Adrenal gland (tissue), 12 donors: ENCODE results near the gene GLIPR1L2. TPM values are rescaled to one million over a fixed set of nuclear protein-coding genes. Genes with fewer than 3 reads are reported as not detected.
"Not testable (repeated sequence)": the region's sequence is repeated elsewhere in the genome, so short reads cannot be mapped to it uniquely, and the experiment has no call there.

Experiments used
- DNase-seq, 7 donors: peaks; one replicate each; pipeline ENCODE4 v3.0.0-alpha.2; 2019 to 2020
- H3K27ac ChIP-seq, 5 donors: fragments of 200-600 bp; sonication (generic) in 4 of 5; 1 replicate in 3 of 5; 2 replicates in 2 of 5; pipeline versions ENCODE4 v1.5.1 to v1.8.0; 2016 to 2020; ENCODE audit warnings: mild to moderate bottlenecking in 1 of 5
- H3K27me3 ChIP-seq: fragments of 200-600 bp; 2 replicates; pipeline ENCODE4 v1.8.0; 2021
- H3K36me3 ChIP-seq, 2 donors: fragments of 200-600 bp; replicated peaks in 1 of 2; 1 replicate in 1 of 2; 2 replicates in 1 of 2; pipeline versions ENCODE4 v1.5.1 to v1.8.0; 2018 to 2022
- H3K4me1 ChIP-seq, 2 donors: fragments of 200-600 bp; replicated peaks in 1 of 2; 1 replicate in 1 of 2; 2 replicates in 1 of 2; pipeline versions ENCODE4 v1.5.1 to v1.8.0; 2018 to 2021
- H3K4me3 ChIP-seq, 4 donors: fragments of 200-600 bp; sonication (generic) in 3 of 4; one replicate each; pipeline ENCODE4 v1.5.1; 2016 to 2018
- H3K9me3 ChIP-seq, 3 donors: fragments of 200-600 bp; sonication (generic) in 1 of 3; replicated peaks in 1 of 3; 1 replicate in 2 of 3; 2 replicates in 1 of 3; pipeline versions ENCODE4 v1.5.1 to v1.8.0; 2016 to 2021
- POLR2A ChIP-seq, 2 donors: fragments of 450-650 bp; IDR thresholded peaks; one replicate each; pipeline ENCODE4 v1.6.1; 2017; ENCODE audit warnings: antibody characterized with exemption in 2 of 2, mild to moderate bottlenecking in 2 of 2, moderate library complexity in 1 of 2
- WGBS, 4 donors: extraction: QIAGEN DNeasy Blood & Tissue Kit in 2 of 4; methylation state at CpG; one replicate each; pipeline versions ENCODE4 v1.1.5 to v1.1.7; 2013 to 2017; 5-methylcytosine and 5-hydroxymethylcytosine counted together
- intact Hi-C, 2 donors: fragments of 100-400 bp; cut with DNase I; formaldehyde crosslinking; loops; one replicate each; pipeline versions ENCODE4 v1.14.1 to v1.15.0; 2022 to 2023
- polyA plus RNA-seq, 3 donors: library from polyadenylated mRNA; stranded (reverse); fragments of 200-250 nt in 2 of 3; fragments of 350-450 nt in 1 of 3; fragmentation: Illumina TruSeq in 1 of 3; extraction: RNeasy Lipid Tissue Mini Kit (QIAGEN cat#74804) in 1 of 3; gene quantifications; one replicate each; pipeline ENCODE4 v1.2.3, GENCODE V29; 2013 to 2014
- total RNA-seq, 9 donors: library from RNA; depleted of rRNA in 4 of 9; stranded (reverse); fragments of >200 nt in 4 of 9; fragments of 120-200 nt in 1 of 9; fragmentation: NEBNext Ultra II Directional in 1 of 9; extraction: Animal tissue kit (Norgen Biotek cat#: 25700) in 1 of 9; gene quantifications; one replicate each; pipeline versions ENCODE4 v1.1.0 to v1.2.4, GENCODE V29; 2013 to 2023
- TF ChIP-seq, protein P1 (sequence below), 6 experiments: fragments of 450-650 bp in 4 of 6; fragments of 200-600 bp in 2 of 6; sonication (generic) in 1 of 6; IDR thresholded peaks; 1 replicate in 5 of 6; 2 replicates in 1 of 6; pipeline versions ENCODE4 v1.5.1 to v1.8.0; 2016 to 2021; ENCODE audit warnings: antibody characterized with exemption in 6 of 6, mild to moderate bottlenecking in 2 of 6, moderate library complexity in 1 of 6
- donor health status: healthy with polysubstance abuse.
- donor health status: Bipolar disorder and iron deficiency.
- donor health status: DM: yes; HTN: yes; CAD: no.
- donor health status: DM: no; HTN: no; CAD: no.
- donor health status: DM: no; HTN: no; CAD: no.
- donor health status: DM: yes; HTN: yes; CAD: no.

The GLIPR1L2 gene
- total and polyA plus RNA-seq, 12 donors = 0.51 to 6.2 (median 1.5) TPM

DNA sequence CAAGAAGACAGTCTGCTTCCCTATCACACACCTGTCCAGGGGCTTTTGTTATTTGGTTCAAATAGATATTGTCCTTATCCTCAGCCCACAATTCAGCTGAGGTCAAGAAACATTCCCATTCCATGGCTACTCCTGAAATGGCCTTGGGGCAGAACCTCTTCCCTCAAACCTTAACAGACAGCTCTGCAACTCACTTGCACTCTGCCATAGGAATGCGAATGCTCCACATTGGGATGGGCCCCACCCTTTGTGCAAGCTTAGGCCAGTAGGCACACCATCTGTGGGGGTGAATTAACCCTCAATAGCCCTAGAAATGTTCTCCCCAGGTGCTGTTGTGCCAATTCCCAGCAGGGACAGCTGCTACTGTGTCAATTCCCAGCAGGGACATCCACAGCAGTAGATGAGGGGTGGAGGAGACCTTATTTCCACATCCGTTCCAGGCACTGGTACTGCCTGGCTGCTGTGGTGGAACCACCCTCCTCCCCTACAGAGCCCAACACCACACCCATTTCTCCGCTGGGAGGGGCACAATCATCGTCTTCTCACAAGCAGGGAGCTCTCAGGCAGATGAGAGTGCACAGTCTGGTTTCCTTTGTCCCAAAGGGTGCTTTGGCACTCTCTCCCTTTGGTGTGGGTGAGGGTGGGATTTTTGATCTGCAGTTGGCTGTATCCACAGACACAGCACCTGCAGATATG is 47.3 kb downstream of the GLIPR1L2 start:
- no peaks in the 10 kb centered on the region for H3K27me3 ChIP-seq
- intact Hi-C loops = no loop called here
- DNase-seq = no peak
- H3K4me1 ChIP-seq = no peaks in the 10 kb centered on the region
- H3K27ac ChIP-seq = no peak overlapping the region
- TF ChIP-seq, protein P1, sequence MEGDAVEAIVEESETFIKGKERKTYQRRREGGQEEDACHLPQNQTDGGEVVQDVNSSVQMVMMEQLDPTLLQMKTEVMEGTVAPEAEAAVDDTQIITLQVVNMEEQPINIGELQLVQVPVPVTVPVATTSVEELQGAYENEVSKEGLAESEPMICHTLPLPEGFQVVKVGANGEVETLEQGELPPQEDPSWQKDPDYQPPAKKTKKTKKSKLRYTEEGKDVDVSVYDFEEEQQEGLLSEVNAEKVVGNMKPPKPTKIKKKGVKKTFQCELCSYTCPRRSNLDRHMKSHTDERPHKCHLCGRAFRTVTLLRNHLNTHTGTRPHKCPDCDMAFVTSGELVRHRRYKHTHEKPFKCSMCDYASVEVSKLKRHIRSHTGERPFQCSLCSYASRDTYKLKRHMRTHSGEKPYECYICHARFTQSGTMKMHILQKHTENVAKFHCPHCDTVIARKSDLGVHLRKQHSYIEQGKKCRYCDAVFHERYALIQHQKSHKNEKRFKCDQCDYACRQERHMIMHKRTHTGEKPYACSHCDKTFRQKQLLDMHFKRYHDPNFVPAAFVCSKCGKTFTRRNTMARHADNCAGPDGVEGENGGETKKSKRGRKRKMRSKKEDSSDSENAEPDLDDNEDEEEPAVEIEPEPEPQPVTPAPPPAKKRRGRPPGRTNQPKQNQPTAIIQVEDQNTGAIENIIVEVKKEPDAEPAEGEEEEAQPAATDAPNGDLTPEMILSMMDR (IDR thresholded peaks at IDR 0.05) = no peak
- no peak for TF ChIP-seq POLR2A (IDR thresholded peaks at IDR 0.05)
- no peaks in the 10 kb centered on the region for H3K36me3 ChIP-seq
- 65 to 79% (median 75%) methylated on average over 3 to 4 of the region's 4 CpGs for WGBS, 4 donors
- peaks cover 0 to 7% (median 0%) of the 10 kb centered on the region in 3 donors for H3K9me3 ChIP-seq
- H3K4me3 ChIP-seq = no peak overlapping the region

DNA sequence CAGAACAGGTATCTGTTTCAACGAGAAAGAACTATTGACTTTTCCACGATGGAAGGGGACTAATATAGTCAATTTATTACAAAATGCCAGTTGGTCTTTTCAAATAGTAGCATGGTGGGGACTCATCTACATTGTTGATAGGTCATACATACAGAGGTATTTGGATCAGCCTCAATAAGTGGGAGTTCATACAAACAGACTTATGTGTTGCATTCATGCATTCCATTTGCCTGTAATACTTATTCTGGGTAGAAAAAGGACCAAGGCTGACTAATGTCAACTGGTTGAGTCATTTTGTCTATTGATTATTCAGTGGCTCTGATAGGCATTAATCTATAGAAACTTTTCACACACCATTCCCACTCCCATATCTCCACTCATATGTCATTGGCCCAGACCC is 48.2 kb downstream of the GLIPR1L2 start:
- Histone ChIP-seq H3K9me3 (peaks cover 0 to 7% (median 0%) of the 10 kb centered on the region in 3 donors), H3K4me1 (no peaks in the 10 kb centered on the region), H3K36me3 (no peaks in the 10 kb centered on the region), H3K27ac (no peak overlapping the region), H3K27me3 (no peaks in the 10 kb centered on the region), H3K4me3 (no peak overlapping the region)
- no peak for TF ChIP-seq POLR2A (IDR thresholded peaks at IDR 0.05)
- TF ChIP-seq, protein P1 (IDR thresholded peaks at IDR 0.05) = no peak
- WGBS, 4 donors = 73 to 89% (median 79%) methylated on average over 2 of the region's 2 CpGs
- intact Hi-C loops = no loop called here
- DNase-seq = no peak

DNA sequence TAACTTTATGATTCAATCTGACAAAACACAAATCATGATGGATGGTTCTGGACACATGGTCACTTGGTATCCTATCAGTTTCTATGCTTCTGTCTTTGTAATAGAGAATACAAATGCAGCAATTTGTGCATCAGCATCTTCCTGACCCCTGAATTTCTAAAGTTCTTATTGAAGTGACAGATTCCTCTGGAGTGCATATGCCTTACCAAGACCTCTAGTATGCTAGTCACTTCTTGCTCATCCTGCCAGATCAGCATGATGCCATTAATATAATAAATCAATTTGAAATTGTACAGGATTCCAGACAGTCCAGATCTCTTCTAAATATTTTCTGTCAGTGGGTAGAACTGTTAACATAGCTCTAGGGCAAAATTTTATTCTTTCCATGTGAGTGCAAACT is 49.0 kb downstream of the GLIPR1L2 start:
- Histone ChIP-seq H3K27ac (no peak overlapping the region), H3K36me3 (no peaks in the 10 kb centered on the region), H3K4me1 (peaks cover 0 to 4% of the 10 kb centered on the region in 2 donors), H3K9me3 (peaks cover 0 to 7% (median 0%) of the 10 kb centered on the region in 3 donors), H3K4me3 (no peak overlapping the region), H3K27me3 (no peaks in the 10 kb centered on the region)
- TF ChIP-seq, protein P1 (IDR thresholded peaks at IDR 0.05) = no peak
- TF ChIP-seq POLR2A (IDR thresholded peaks at IDR 0.05) = no peak
- DNase-seq = no peak
- intact Hi-C loops = no loop called here

DNA sequence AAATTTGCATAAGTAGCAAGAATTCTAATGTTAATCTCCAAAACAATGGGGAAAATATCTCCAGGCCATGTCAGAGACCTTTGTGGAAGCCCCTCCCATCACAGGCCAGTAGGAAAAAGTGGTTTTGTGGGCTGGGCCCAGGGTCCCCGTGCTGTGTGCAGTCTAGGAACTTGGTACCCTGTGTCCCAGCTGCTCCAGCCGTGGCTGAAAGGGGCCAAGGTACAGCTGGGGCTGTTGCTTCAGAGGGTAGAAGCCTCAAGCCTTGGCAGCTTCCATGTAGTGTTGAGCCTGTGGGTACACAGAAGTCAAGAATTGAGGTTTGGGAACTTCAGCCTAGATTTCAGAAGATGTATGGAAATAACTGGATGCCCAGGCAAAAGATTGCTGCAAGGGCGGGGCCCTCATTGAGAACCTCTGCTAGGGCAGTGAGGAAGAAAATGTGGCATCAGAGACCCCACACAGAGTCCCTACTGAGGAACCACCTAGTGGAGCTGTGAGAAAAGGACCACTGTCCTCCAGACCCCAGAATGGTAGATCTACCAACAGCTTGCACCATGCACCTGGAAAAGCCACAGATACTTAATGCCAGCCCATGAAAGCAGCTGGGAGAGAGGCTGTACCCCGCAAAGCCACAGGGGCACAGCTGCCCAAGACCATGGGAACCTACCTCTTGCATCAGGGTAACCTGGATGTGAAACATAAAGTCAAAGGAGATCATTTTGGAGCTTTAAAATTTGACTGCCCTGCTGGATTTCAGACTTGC is 51.0 kb downstream of the GLIPR1L2 start:
- H3K9me3 ChIP-seq, H3K27me3 ChIP-seq, DNase-seq, intact Hi-C loops, H3K36me3 ChIP-seq, H3K4me1 ChIP-seq, H3K4me3 ChIP-seq, H3K27ac ChIP-seq: not testable (repeated sequence)
- 83 to 96% (median 87%) methylated on average over 2 to 4 of the region's 4 CpGs for WGBS, 4 donors

DNA sequence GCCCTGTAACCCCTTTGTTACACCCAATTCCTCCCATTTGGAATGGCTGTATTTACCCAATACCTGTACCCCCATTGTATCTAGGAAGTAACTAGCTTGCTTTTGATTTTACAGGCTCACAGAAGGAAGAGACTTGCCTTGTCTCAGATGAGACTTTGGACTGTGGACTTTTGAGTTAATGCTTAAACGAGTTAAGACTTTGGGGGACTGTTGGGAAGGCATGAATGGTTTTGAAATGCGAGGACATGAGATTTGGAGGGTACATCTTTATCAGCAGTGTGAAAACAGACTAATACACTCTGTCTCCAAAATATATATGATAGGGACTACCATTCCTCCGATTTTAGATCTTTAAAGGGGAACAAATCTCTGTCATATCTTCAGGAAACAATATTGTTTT is 51.6 kb downstream of the GLIPR1L2 start:
- H3K9me3 ChIP-seq, intact Hi-C loops: not testable (repeated sequence)
- WGBS, 4 donors = 21 to 64% (median 50%) methylated on average over 3 of the region's 3 CpGs

More for the DNA sequence above, 51.6 kb downstream of the GLIPR1L2 start:
- H3K4me3 ChIP-seq, H3K27me3 ChIP-seq, H3K36me3 ChIP-seq, DNase-seq, H3K27ac ChIP-seq, H3K4me1 ChIP-seq: not testable (repeated sequence)
